NCI-H2196 (cell line): ENCODE data around the gene YWHAH.

Source experiments
- DNase-seq: peaks from one replicate; lab custom pipeline; 2025; ENCODE audit not compliant: unreplicated experiment; lab: John Stamatoyannopoulos, UW

YWHAH gene

GRCh38 chr22:31947296-31947695, 3.0 kb downstream of the YWHAH start:
- peak; percentile 25 for DNase-seq

GRCh38 chr22:31948002-31948401, 3.7 kb downstream of the YWHAH start:
- DNase-seq, result no peak

- DNase-seq, result no peak
Observed at GRCh38 chr22:31950226-31950625, 5.9 kb downstream of the YWHAH start.

- DNase-seq, result no peak
Observed at GRCh38 chr22:31951194-31952093, 7.1 kb downstream of the YWHAH start.

GRCh38 chr22:31952094-31952401, 7.7 kb downstream of the YWHAH start:
- no peak for DNase-seq

GRCh38 chr22:31952472-31952871, 8.1 kb downstream of the YWHAH start:
- DNase-seq, result no peak

- no peak for DNase-seq
Observed at GRCh38 chr22:31953261-31953660, 8.9 kb downstream of the YWHAH start.

GRCh38 chr22:31954535-31955523, 10.5 kb downstream of the YWHAH start:
- no peak for DNase-seq

GRCh38 chr22:31956360-31956759, 12.0 kb downstream of the YWHAH start:
- no peak for DNase-seq

- DNase-seq, result no peak
Observed at GRCh38 chr22:31957970-31958594, 13.7 kb downstream of the YWHAH start.

- DNase-seq, result no peak
Observed at GRCh38 chr22:31958625-31959239, 14.4 kb downstream of the YWHAH start.

GRCh38 chr22:31960767-31961166, 16.4 kb downstream of the YWHAH start:
- no peak for DNase-seq

- DNase-seq, result no peak
Observed at GRCh38 chr22:31962387-31963125, 18.2 kb downstream of the YWHAH start.

- no peak for DNase-seq
Observed at GRCh38 chr22:31968022-31968421, 23.7 kb downstream of the YWHAH start.

- DNase-seq, result peak; percentile 62
Observed at GRCh38 chr22:31969789-31970489, 25.6 kb downstream of the YWHAH start.

- peak; percentile 76 for DNase-seq
Observed at GRCh38 chr22:31970490-31971444, 26.4 kb downstream of the YWHAH start.

GRCh38 chr22:31972180-31972579, 27.8 kb downstream of the YWHAH start:
- no peak for DNase-seq

GRCh38 chr22:31973739-31974138, 29.4 kb downstream of the YWHAH start:
- no peak for DNase-seq
